Measurements from ENCODE around the gene SH3BGR. TPM values are rescaled to one million over a fixed set of nuclear protein-coding genes. Genes with fewer than 3 reads are reported as not detected.

Gene SH3BGR
- total and polyA plus RNA-seq, 2 of the 4 experiments (the other 2 are of a cell fraction) = 1.6 to 2.0 TPM

DNA sequence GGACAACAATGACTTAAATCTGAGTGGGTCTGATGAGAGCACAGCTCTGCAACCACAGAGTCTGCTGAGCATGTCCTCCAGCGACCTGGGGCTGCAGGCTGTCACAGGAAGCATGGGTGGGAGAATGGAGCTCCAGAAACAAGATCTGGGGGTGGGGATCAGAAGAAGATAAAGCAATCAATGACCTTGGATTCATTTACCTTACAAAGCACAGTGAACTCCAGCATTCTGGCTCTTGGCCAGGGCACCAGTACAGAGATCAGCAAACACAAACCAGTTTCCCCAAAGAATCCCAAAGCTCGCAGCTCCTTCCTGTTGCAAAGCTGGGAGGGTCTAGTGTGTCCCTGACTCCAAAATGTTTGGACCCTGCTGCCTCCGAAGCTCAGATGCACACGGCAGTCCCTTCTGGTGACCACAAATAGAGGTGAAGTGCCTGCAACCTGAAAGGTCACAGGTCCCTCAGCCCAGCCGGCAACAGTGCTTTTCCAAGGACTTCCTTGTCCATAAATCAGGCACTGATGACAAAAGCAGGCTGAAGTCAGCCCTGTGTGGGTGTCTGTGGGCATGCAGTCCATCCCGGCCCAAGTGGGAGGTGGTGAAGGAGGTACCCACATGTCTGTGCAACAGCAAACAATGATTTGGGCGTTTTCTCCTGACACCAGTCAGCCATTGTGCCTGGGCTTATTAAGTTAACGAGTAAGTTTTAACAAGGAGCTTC lies 76.1 kb downstream of the SH3BGR start:
- no peaks in the 10 kb centered on the region for H3K36me3 ChIP-seq (ENCODE audit: control insufficient read depth, insufficient read depth, low read length)
- dilution Hi-C loops (cut with HindIII; ENCODE audit: low sequenced_read_pairs, unreplicated experiment) (no loop called here), intact Hi-C loops (cut with micrococcal nuclease) (no loop called here), in situ Hi-C loops (cut with MboI; ENCODE audit: low sequenced_read_pairs) (no loop called here)
- no peak overlapping the region for H3K56ac ChIP-seq (ENCODE audit: extremely low read depth, insufficient read depth, low read length)
- CTCF ChIA-PET = interaction anchor here (0.6 to 0.8 kb wide), 2 partner anchors 10 to 11 kb away, joined by 4 to 11 read pairs; no protein-coding TSS in a partner anchor
- H3K79me1 ChIP-seq (ENCODE audit: low read depth in 1 of 2, low read length in 2 of 2) = no peaks in the 10 kb centered on the region
- TF ChIP-seq MXI1 (IDR thresholded peaks at IDR 0.05; ENCODE audit: borderline replicate concordance, low read depth, low read length) = no peak
- no peak for TF ChIP-seq RCOR1 (IDR thresholded peaks at IDR 0.05; ENCODE audit: insufficient replicate concordance, low read length)
- TF ChIP-seq MAZ (IDR thresholded peaks at IDR 0.05; ENCODE audit: borderline replicate concordance, low read depth, low read length) = no peak
- no peak for TF ChIP-seq RFX5 (IDR thresholded peaks at IDR 0.05; ENCODE audit: low read depth, low read length)
- TF ChIP-seq, protein P1, sequence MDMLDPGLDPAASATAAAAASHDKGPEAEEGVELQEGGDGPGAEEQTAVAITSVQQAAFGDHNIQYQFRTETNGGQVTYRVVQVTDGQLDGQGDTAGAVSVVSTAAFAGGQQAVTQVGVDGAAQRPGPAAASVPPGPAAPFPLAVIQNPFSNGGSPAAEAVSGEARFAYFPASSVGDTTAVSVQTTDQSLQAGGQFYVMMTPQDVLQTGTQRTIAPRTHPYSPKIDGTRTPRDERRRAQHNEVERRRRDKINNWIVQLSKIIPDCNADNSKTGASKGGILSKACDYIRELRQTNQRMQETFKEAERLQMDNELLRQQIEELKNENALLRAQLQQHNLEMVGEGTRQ (IDR thresholded peaks at IDR 0.05; ENCODE audit: low read depth, low read length) = no peak
- TF ChIP-seq FOS (IDR thresholded peaks at IDR 0.05; ENCODE audit: low read depth, low read length) = no peak
- TF ChIP-seq, protein P2, sequence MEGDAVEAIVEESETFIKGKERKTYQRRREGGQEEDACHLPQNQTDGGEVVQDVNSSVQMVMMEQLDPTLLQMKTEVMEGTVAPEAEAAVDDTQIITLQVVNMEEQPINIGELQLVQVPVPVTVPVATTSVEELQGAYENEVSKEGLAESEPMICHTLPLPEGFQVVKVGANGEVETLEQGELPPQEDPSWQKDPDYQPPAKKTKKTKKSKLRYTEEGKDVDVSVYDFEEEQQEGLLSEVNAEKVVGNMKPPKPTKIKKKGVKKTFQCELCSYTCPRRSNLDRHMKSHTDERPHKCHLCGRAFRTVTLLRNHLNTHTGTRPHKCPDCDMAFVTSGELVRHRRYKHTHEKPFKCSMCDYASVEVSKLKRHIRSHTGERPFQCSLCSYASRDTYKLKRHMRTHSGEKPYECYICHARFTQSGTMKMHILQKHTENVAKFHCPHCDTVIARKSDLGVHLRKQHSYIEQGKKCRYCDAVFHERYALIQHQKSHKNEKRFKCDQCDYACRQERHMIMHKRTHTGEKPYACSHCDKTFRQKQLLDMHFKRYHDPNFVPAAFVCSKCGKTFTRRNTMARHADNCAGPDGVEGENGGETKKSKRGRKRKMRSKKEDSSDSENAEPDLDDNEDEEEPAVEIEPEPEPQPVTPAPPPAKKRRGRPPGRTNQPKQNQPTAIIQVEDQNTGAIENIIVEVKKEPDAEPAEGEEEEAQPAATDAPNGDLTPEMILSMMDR (conservative IDR thresholded peaks at IDR 0.05; ENCODE audit: low read depth, low read length) = no peak
- no peak for TF ChIP-seq SMC3 (IDR thresholded peaks at IDR 0.05; ENCODE audit: low read depth, low read length)
- no peak for TF ChIP-seq BHLHE40 (IDR thresholded peaks at IDR 0.05; ENCODE audit: low read depth, low read length)
- no peak for TF ChIP-seq NFE2L2 (IDR thresholded peaks at IDR 0.05; ENCODE audit: low read depth, low read length)
- TF ChIP-seq CHD1 (IDR thresholded peaks at IDR 0.05; ENCODE audit: low read depth, low read length) = no peak
- no peak for TF ChIP-seq MAFK (IDR thresholded peaks at IDR 0.05; ENCODE audit: low read depth, low read length)
- TF ChIP-seq, protein P3, sequence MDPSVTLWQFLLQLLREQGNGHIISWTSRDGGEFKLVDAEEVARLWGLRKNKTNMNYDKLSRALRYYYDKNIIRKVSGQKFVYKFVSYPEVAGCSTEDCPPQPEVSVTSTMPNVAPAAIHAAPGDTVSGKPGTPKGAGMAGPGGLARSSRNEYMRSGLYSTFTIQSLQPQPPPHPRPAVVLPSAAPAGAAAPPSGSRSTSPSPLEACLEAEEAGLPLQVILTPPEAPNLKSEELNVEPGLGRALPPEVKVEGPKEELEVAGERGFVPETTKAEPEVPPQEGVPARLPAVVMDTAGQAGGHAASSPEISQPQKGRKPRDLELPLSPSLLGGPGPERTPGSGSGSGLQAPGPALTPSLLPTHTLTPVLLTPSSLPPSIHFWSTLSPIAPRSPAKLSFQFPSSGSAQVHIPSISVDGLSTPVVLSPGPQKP (IDR thresholded peaks at IDR 0.05; ENCODE audit: borderline replicate concordance, low read depth, low read length) = no peak
- H4K91ac ChIP-seq (ENCODE audit: insufficient read depth, low read depth, low read length) = no peak overlapping the region
- no peaks in the 10 kb centered on the region for H3K9me1 ChIP-seq (ENCODE audit: insufficient read depth, low read length)
- H3K27ac ChIP-seq (ENCODE audit: insufficient read depth, low read length) = no peak overlapping the region
- H2BK120ac ChIP-seq (ENCODE audit: low read depth, low read length) = no peak overlapping the region
- no peak for DNase-seq
- no peaks in the 10 kb centered on the region; the same call in 1 of the 2 replicates for H3K27me3 ChIP-seq (ENCODE audit: control insufficient read depth, insufficient read depth, low read length)
- H2AK5ac ChIP-seq (ENCODE audit: low read depth, low read length) = no peak overlapping the region
- POLR2A ChIA-PET (ENCODE audit: unreplicated experiment) = no interaction called here
- H3K4ac ChIP-seq (ENCODE audit: low read depth, low read length) = no peak overlapping the region
- BruUV-seq (replicated peaks) = no TSS peak
- no peak overlapping the region for H4K8ac ChIP-seq (ENCODE audit: low read depth in 2 of 2, low read length in 2 of 2)
- no peak overlapping the region for H3K23ac ChIP-seq (ENCODE audit: low read depth, low read length)
- H3K9ac ChIP-seq (ENCODE audit: low read depth, low read length) = no peak overlapping the region
- no peak overlapping the region for H2AFZ ChIP-seq (replicated peaks; ENCODE audit: low read length, poor library complexity)
- H3K4me2 ChIP-seq (ENCODE audit: low read depth, low read length) = no peak overlapping the region
- no peak for ATAC-seq (ENCODE audit: low read depth)
- H3K18ac ChIP-seq (ENCODE audit: low read depth, low read length) = no peak overlapping the region
- 17% methylated on average over 2 of the region's 8 CpGs; no CpG with 5 or more reads in 1 of the 2 experiments for WGBS, 2 experiments (ENCODE audit: extremely low coverage in 2 of 2, insufficient read length in 1 of 2)
- H3K4me1 ChIP-seq (ENCODE audit: control insufficient read depth, insufficient read depth, low read length) = no peaks in the 10 kb centered on the region
- no peak overlapping the region for H3K4me3 ChIP-seq (ENCODE audit: insufficient read depth, low read depth, low read length)
- H3K9me3 ChIP-seq (ENCODE audit: control insufficient read depth, insufficient read depth, low read length) = no peaks in the 10 kb centered on the region
- no peak overlapping the region for H4K5ac ChIP-seq (ENCODE audit: low read depth, low read length)
- no peak overlapping the region for H2BK20ac ChIP-seq (ENCODE audit: low read depth, low read length)
- no peak overlapping the region for H2BK5ac ChIP-seq (ENCODE audit: low read depth, low read length, poor library complexity, severe bottlenecking)
- no peak overlapping the region for H2AK9ac ChIP-seq (replicated peaks; ENCODE audit: low read depth, low read length, poor library complexity)
- no peak overlapping the region for H2BK15ac ChIP-seq (ENCODE audit: low read depth, low read length)
- H4K20me1 ChIP-seq (ENCODE audit: insufficient read depth, low read length) = no peaks in the 10 kb centered on the region
- no peak overlapping the region for H3K14ac ChIP-seq (replicated peaks; ENCODE audit: low read depth, low read length)

Measured in IMR-90 (cell line).